Glomerular visceral epithelial cell (primary cell): ENCODE results near the gene CXCL9.
A peak's percentile ranks its signal among the peaks of the same experiment; 100 is the strongest.
"Not testable (repeated sequence)": the region's sequence is repeated elsewhere in the genome, so short reads cannot be mapped to it uniquely, and the experiment has no call there.

Experiments
- DNase-seq: peaks from one replicate; pipeline ENCODE4 v3.0.0-alpha.2; 2016; ENCODE audit errors: extremely low spot score

The CXCL9 gene

DNA sequence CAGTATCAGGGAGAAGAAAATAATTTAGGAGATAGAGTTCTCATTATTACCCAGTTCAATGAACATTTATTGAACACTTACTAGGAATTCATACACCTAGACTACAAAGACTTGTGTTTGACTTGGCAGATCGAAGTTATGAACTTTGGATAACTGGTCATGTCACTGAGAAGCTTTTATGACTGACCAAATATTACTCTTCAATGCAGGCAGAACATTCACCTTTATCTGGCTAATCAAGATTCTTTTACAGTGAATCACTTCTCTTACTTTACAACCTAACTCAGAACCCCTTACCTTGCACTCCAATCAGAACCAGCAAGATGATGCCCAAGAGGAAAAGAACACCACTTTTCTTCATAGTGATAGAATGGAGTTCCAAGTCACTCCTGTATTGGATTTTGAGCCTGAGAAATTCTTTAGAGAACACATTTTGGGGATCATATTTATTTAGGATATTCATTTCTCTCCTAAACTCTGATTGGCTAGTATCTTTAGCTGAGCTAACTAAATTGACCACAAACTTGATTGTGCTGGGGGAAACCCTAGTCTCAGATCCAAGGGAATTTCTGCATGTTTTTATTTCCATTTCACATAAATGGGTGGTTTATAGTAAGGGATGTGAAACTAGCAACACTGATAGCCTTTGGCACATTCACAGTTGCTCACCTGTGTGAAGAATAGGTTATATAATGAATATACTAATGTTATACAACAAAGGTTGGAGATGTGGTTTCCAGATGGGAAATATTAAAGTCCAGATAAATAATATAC, at the start of gene CXCL9:
Gene CXCL9 (minus strand): TSS at position 421 of the 774 bp plus-strand sequence. CDS start 60 bp downstream, at position 361.
- DNase-seq: no peak

DNA sequence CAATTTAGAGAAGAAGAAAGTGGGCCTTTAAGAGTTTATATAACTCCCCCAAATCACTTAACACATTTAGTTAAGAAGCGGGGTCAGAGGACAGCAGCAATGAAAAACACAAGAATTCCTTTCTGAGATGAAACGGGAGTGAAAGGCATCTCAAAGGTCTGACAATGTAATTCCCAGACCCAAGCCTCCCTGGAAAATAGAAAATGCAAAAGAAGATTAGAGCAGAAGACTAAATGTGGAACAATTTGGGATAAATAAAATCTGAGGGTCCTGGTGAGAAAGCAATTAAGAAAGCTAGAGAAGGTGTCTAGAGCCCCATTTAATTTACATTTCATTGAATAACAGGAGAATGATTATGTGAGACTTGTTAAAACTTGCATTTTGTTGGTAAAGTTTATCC, 48.1 kb upstream of the CXCL9 start:
- DNase-seq: no peak

DNA sequence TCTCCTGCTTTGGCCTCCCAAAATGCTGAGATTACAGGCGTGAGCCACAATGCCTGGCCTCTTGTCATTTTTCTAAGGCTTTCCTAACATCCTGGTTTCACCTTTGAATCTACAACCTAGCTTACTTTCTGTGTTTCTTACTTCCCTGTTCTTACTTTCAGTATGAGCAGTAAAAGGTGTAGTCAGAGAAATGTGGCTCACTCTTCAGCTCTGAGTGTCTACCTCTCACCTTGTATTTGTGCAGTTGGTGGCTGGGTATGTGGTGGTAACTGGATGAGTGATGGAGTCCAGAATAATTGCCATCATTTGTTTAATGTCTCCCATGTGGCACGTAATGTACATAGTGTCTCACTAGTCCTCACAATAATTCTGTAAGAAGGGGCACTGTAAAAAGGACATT, 47.7 kb upstream of the CXCL9 start:
- DNase-seq: no peak

DNA sequence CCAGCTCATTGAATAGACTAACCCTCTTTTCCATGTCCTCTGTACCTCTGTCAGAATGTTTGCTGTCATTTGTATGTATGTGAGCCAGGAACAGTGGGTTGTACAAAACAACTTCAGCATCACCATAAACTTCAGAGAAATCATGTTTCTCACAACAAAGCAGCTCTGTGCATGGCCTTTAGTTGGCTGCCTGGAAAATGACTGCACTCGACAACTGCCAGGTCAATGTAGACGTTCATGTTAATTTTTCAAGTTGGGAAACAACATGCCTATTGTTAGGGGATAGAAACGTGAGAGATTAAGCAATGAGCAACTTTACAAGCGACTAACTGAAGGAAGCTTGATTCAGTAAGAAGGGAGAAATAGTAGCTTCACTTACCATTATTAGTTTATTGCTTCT, 46.4 kb upstream of the CXCL9 start:
- DNase-seq: no peak

DNA sequence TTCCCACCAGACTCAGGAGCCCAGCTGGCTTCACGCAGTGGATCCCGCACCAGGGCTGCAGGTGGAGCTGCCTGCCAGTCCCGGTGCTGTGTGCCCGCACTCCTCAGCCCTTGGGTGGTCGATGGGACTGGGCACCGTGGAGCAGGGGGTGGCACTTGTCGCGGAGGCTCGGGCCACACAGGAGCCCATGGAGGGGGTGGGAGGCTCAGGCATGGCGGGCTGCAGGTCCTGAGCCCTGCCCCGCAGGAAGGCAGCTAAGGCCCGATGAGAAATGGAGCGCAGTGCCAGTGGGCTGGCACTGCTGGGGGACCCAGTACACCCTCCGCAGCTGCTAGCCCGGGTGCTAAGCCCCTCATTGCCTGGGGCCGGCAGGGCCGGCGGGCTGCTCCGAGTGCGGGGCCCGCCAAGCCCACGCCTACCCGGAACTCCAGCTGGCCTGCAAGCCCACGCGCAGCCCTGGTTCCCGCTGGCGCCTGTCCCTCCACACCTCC, 43.3 kb upstream of the CXCL9 start:
- not testable (repeated sequence) for DNase-seq

DNA sequence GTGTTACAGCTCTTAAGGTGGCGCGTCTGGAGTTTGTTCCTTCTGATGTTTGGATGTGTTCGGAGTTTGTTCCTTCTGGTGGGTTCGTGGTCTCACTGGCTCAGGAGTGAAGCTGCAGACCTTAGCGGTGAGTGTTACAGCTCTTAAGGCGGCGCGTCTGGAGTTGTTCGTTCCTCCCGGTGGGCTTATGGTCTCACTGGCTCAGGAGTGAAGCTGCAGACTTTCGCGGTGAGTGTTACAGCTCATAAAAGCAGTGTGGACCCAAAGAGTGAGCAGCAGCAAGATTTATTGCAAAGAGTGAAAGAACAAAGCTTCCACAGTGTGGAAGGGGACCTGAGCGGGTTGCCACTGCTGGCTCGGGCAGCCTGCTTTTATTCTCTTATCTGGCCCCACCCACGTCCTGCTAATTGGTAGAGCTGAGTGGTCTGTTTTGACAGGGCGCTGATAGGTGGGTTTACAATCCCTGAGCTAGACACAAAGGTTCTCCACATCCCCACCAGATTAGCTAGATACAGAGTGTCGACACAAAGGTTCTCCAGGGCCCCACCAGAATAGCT, 42.6 kb upstream of the CXCL9 start:
- not testable (repeated sequence) for DNase-seq

DNA sequence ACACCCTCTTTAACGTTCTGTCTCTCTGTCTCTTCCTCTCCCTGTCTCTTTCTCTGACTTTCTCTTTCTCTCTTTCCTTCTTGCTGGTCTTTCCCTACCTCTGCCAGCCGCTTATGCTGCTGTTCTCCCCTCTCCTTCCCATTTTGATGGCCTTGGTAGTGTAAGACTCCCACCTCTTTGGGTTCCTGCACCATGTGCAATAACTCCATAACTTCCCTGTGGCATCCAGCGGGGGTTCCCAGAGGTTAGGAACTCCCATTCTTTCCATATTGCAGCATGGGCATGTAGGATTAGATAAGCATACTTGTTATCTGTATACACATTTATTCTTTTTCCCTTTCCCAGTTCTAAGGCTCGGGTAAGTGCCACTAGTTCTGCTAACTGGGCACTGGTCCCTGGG, 37.4 kb upstream of the CXCL9 start:
- DNase-seq: not testable (repeated sequence)

DNA sequence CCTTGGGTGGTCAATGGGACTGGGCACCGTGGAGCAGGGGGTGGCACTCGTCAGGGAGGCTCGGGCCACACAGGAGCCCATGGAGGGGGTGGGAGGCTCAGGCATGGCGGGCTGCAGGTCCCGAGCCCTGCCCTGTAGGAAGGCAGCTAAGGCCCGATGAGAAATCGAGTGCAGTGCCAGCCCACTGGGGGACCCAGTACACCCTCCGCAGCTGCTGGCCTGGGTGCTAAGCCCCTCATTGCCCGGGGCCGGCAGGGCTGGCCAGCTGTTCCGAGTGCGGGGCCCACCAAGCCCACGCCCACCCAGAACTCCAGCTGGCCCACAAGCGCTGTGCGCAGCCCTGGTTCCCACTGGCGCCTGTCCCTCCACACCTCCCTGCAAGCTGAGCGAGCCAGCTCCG, 36.0 kb upstream of the CXCL9 start:
- DNase-seq: not testable (repeated sequence)

DNA sequence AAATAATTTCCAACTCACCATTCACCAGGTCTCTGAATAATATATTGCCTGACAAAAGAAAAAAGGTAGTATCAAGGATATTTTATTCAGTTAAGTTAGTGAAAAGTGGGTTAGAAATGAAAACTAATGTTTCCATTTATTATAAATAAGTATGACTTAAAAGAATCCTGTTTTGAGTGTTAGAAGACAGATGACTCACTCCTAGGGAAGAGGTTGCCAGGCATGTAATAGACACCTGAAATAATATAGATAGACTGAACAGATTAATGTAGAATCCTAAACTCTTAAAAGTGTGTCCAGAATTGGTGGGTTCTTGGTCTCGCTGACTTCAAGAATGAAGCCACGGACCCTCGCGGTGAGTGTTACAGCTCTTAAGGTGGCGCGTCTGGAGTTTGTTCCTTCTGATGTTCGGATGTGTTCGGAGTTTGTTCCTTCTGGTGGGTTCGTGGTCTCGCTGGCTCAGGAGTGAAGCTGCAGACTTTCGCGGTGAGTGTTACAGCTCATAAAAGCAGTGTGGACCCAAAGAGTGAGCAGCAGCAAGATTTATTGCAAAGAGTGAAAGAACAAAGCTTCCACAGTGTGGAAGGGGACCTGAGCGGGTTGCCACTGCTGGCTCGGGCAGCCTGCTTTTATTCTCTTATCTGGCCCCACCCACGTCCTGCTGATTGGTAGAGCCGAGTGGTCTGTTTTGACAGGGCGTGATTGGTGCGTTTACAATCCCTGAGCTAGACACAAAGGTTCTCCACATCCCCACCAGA, 35.1 kb upstream of the CXCL9 start:
- not testable (repeated sequence) for DNase-seq

DNA sequence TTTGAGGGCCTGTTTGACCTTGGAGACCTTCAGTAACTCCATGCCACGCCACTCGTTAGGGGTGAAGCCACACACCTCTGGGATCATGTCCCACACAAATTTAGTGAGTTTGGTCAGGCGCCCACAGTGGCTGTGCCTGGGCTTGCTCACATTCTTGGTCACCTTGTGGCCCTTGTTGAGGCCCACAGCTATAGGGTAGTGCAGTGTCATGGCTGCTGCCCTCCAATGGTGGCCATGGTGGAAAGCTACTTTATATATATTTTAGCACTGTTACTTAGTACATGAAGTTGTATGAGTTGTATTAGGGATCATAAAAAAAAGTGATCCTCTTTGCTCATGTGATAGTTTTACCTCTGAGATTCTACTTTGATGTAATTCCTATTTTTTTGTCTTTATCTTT, 29.5 kb upstream of the CXCL9 start:
- no peak for DNase-seq

DNA sequence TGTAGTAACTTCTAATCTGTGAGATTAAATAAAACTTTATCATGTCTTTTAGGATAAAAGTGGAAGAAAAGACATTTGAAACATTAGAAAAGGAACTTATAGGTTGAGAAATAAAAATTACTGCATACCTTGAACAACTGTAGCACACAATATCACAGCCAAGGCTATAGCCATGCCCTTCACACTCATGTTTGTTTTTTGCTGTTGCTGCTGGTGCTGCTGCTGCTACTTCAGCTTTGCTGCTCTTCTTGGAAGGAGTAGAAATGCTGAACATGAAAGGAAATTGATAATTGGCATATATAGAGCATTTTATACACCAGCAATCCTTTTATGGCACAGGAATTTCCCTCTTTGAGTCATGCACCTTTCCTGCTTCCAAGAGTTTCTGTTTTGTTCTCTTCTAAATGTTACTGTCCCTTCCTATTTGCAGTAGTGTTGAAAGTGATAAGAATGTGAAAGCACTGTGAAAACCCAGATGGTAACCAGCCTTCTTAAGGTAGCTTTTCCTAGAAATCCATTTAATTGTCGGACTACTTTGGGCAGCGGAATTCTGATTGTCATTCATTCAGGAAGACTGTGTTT, 28.6 kb upstream of the CXCL9 start, which contains the start of gene CXCL11:
Gene CXCL11 (minus strand): TSS at position 272 of the 582 bp plus-strand sequence. CDS start 83 bp downstream, at position 189.
- no peak for DNase-seq

DNA sequence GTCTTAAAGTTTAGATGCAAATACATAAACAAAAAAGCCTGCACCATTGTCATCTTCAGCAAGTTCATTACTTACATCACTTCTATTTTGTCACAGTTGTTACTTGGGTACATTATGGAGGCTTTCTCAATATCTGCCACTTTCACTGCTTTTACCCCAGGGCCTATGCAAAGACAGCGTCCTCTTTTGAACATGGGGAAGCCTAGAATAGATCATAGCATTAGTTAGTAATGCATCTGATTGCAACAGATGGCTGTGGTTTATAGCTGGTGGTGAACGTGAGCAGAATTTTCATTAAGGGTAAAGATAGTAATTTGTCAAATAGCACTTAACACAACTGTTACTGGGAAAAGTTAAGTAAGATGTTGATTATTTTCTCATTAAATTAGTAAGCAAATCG, 27.8 kb upstream of the CXCL9 start:
- no peak for DNase-seq

DNA sequence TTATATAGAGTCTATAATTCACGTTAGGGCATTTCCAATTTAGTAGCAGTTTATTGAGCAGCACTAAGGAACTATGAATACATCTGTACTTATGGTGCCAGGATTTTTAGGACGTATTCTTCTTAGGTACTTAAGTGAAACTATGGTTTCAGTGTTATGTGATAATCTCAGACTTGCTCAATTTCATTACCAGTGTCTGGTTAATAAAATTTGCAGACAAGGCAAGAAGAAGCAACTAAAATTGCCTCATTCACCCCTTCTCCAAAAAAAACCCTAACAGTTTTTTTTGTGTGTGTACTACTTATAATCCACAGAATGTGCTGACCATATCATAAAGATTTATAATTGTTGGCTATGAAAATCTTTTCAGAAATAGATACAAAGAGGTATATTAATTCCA, 22.0 kb upstream of the CXCL9 start:
- no peak for DNase-seq

DNA sequence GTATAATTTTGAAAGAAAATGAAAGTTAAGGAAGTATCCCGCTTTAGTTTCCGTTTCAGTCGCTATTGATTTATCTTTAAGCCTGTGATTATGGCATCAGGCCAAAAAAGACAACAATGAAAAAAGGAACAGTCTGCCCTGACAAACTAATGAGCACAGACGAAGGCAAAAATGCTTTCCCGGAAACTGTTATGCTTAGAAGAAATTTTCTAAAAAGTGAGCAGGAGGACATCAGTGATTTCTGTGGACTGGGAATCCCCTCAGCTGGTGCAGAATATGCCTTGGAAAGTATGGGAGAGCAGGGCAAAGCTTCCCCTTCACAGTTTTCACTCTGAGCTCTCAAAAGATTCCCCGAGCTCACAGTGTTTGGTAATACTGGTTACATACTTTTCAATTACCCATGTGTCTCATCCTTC, 21.0 kb upstream of the CXCL9 start:
- DNase-seq: no peak

DNA sequence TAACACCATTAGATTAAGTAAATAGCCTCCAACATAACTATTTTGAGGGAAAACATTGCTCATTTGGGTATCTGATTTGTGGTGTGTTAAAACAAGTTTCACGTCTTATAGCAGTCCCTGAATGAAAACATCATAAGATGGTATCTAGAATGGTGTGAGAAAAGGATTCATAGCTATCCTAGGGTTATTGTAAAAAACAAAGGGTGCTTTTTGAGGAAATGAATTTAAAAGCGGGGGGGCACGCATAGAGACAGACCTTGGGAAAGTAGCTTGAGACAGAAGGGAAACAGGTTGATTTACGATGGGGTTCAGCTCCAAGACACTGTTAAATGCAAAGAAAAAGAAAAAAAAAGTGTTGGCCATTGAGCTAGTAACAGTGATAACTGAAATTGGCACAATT, 16.8 kb upstream of the CXCL9 start:
- DNase-seq: no peak

DNA sequence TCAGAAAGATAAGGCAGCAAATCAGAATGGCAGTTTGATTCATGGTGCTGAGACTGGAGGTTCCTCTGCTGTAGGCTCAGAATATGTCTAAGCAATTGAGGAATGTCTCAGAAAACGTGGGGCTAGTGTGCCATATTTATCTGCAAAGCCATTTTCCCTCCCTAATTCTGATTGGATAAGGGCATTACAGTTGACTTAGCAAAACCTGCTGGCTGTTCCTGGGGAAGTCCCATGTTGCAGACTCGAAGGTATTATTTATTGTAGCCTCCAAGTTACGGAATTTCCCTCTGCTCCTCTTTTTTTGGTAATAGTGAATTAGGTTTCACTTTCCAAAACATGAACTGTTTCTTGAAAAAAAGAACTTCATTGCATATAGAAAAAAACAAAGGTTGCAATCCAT, 16.1 kb upstream of the CXCL9 start, which contains the start of gene CXCL10:
Gene CXCL10 (minus strand): TSS at position 109 of the 400 bp plus-strand sequence. CDS start 66 bp downstream, at position 43.
- DNase-seq: peak; percentile 17

DNA sequence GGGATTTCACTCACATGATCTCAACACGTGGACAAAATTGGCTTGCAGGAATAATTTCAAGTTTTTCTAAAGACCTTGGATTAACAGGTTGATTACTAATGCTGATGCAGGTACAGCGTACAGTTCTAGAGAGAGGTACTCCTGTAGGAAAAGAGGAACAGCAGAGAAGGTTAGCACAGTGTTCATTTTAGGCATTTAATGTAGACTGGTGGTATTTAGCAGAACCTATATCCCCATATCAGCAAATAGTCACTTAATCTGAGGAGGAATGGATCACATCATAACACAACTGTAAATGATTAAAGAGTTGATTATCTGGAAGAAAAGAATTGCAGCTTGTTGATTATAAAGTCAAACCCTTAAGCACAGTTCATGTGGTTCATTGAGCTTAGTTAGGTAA, 15.4 kb upstream of the CXCL9 start:
- DNase-seq: no peak

DNA sequence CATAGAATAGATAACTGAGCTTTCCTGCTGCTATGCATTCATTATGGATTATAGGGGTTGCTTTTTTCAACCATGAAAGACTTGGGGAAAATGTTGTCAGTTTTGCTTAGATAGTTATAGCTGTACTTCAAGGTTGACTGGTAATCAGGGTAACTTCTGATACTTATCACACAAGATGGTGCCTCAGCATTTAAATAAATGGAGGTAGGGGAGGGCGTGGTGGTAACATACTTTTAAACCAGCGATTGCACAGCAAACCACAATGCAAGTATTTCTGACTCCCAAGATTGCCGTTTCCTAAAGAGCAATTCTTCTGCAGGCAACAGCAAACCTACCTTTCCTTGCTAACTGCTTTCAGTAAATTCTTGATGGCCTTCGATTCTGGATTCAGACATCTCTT, 14.7 kb upstream of the CXCL9 start:
- no peak for DNase-seq

DNA sequence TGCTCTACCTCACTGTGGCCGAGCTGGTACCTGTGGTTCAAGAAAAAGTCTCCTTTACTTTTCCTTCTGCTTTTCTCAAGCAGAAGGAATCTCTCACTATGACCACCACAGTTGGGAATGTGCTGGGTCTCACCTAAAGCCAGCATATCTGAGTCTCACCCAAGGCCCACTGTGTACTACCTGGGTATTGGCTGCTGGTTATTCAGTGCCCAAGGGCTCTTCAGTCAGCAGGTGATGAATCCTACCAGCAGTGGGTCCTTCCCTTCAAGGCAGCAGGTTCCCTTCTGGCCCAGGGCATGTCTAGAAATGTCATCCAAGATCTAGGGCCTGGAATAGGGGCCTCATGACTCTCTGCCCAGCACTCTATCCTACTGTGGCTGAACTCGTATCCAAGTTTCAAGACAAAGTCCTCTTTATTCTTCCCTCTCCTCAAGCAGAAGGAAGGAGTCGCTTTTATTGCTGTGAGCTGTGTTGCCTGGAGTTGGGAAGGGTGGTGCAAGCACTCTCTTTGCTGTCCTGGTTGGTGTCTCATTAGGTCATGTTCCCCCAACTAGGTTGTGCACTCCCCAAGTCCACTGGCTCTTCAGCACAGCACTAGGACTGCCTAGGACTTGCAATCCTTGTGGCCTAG, 9.9 kb upstream of the CXCL9 start:
- DNase-seq: no peak

DNA sequence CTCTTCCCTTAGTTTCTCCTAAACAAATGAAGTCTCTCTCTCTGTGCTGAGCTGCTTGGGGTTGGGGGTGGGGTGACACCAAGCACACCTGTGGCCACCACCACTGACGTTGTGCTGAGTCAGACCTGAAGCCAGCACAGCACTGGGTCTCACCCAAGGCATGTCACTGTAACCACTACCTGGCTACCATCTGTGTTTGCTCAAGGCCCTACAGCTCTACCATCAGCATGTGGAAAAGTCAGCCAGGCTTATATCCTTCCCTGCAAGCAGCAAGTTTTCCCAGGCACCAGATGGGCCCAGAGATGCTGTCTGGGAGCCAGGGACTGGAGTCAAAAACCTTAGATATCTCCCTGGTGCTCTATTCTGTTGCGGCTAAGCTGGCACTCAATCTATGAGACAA, 9.1 kb upstream of the CXCL9 start:
- DNase-seq: no peak

DNA sequence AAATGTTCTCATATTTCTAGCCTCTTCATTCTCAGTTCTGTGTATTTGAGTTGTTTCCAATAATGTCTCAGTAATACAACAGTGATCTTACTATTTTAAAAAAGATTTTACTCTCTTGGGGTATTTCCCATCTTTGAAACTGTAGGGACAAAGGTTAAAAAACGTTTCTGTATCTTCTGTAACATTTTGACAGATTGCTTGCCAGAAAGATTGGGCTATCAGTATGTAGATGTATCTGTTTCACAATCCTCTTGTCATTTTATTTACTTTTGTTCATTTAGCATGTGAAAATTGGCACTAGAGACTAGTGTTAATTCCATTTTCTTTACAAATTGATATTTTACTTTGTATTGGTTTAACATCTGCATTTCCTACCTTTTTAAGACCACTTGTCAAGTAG, 6.2 kb upstream of the CXCL9 start:
- DNase-seq: no peak

DNA sequence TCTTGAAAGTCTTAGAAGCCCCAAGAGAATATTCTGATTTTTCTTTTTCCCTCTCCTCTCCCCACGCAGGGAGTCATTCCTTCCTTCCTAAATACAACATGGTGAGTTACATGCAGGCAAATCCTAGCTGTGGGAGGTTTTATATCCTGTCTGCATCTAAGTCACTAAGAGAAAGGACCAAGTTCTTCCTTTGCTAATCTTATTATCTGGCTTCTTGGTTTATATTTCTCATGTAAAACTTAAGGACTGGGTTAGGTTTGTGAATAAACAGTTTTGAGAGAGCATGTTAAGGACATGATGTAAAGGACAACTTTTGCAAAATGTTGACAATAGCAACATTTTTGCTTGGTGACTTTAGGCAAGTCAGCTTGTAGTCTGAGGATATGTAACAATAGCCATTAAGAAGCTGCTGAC, 5.1 kb upstream of the CXCL9 start:
- no peak for DNase-seq
